Ammon's horn (tissue), 1 donor: Measurements from ENCODE around the gene TFRC.
"Not testable (repeated sequence)": the region's sequence is repeated elsewhere in the genome, so short reads cannot be mapped to it uniquely, and the experiment has no call there.

Source experiments
- DNase-seq: peaks from one replicate; pipeline ENCODE4 v3.0.0-alpha.2; 2016; ENCODE audit warnings: low spot score

TFRC gene

GRCh38 chr3:196004359-196005052 is 77.4 kb downstream of the TFRC start:
- not testable (repeated sequence) for DNase-seq

GRCh38 chr3:196003611-196004010 is 78.3 kb downstream of the TFRC start:
- no peak for DNase-seq

DNA sequence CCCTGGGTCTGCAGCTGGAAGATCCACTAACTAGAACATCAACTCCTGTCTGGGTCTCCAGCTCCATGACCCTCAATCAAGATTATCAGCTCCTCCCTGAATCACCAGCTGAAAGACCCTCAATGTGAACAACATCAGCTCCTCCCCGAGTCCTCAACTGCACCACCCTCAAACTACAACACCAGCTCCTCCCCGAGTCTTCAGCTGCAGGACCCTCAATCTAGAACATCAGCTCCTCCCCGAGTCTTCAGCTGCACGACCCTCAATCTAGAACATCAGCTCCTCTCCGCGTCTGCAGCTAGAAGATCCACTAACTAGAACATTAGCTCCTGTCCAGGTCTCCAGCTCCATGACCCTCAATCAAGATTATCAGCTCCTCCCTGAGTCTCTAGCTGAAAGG is 79.2 kb downstream of the TFRC start:
- DNase-seq, result not testable (repeated sequence)

GRCh38 chr3:196001240-196001639 is 80.7 kb downstream of the TFRC start:
- DNase-seq, result not testable (repeated sequence)

DNA sequence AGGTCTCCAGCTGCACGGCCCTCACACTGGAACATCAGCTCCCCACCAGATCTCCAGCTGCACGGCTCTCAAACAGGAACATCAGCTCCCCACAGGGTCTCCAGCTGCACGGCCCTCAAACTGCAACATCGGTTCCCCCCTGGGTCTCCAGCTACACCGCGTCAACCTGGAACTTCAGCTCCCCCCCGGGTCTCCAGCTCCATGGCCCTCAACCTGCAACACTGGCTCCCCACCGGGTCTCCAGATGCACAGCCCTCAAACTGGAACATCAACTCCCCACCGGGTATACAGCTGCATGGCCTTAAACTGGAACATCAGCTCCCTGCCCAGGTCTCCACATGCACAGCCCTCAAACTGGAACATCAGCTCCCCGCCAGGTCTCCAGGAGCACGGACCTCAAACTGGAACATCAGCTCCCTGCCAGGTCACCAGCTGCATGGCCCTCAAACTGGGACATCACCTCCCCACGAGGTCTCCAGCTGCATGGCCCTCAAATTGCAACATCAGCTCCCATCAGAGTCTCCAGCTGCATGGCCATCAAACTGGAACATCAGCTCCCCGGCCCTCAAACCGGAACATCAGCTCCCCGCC is 81.4 kb downstream of the TFRC start:
- DNase-seq, result not testable (repeated sequence)

DNA sequence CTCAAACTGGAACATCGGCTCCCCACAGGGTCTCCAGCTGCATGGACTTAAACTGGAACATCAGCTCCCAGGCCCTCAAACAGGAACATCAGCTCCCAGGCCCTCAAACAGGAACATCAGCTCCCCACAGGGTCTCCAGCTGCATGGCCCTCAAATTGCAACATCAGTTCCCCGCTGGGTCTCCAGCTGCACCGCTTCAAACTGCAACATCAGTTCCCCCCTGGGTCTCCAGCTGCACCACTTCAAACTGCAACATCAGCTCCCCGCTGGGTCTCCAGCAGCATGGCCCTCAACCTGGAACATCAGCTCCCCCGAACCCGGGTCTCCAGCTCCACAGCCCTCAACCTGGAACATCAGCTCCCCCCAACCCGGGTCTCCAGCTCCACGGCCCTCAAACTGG is 82.0 kb downstream of the TFRC start:
- DNase-seq, result no peak
